Left lung (tissue), 10 donors: ENCODE results near the gene PSMD13. TPM values are rescaled to one million over a fixed set of nuclear protein-coding genes. Genes with fewer than 3 reads are reported as not detected.

Experiments used
- ATAC-seq: fragments of 200-7000 bp; cut with Tn5 transposase; one replicate; pipeline ENCODE4 v1.9.1; 2020; ENCODE audit warnings: moderate library complexity
- DNase-seq, 4 donors: peaks; one replicate each; pipeline ENCODE4 v3.0.0-alpha.2; 2013 to 2020
- H3K27ac ChIP-seq, 2 donors: fragments of 200-600 bp; sonication (generic) in 1 of 2; one replicate each; pipeline versions ENCODE4 v1.5.0 to v1.8.0; 2020 to 2021
- H3K27me3 ChIP-seq, 2 donors: fragments of 200-600 bp; sonication (generic) in 1 of 2; one replicate each; pipeline versions ENCODE4 v1.5.0 to v1.8.0; 2020 to 2021
- H3K36me3 ChIP-seq, 2 donors: fragments of 200-600 bp; sonication (generic) in 1 of 2; one replicate each; pipeline versions ENCODE4 v1.5.0 to v1.8.0; 2020 to 2021
- H3K4me1 ChIP-seq, 2 donors: fragments of 200-600 bp; one replicate each; pipeline ENCODE4 v1.8.0; 2021
- H3K4me3 ChIP-seq, 2 donors: fragments of 200-600 bp; sonication (generic) in 1 of 2; one replicate each; pipeline versions ENCODE4 v1.5.0 to v1.8.0; 2020 to 2021; ENCODE audit warnings: mild to moderate bottlenecking in 1 of 2
- H3K9me3 ChIP-seq, 2 donors: fragments of 200-600 bp; sonication (generic) in 1 of 2; one replicate each; pipeline versions ENCODE4 v1.5.0 to v1.8.0; 2020 to 2021
- CTCF ChIP-seq, 2 donors: fragments of 200-600 bp; sonication (generic) in 1 of 2; IDR thresholded peaks; one replicate each; pipeline versions ENCODE4 v1.5.0 to v1.8.0; 2021; ENCODE audit warnings: antibody characterized with exemption in 2 of 2
- intact Hi-C, 2 donors: fragments of 100-400 bp; cut with DNase I; formaldehyde crosslinking; loops; one replicate each; pipeline versions ENCODE4 v1.11.2 to v1.14.2; 2022
- polyA plus RNA-seq, 6 donors: library from polyadenylated mRNA; unstranded; fragments of 120-200 nt; gene quantifications; one replicate each; pipeline ENCODE4 v1.2.1, GENCODE V29; 2013; ENCODE audit not compliant: insufficient read length in 6 of 6
- total RNA-seq, 2 donors: library from RNA; stranded (reverse); fragmentation: NEBNext Ultra II Directional; extraction: Animal tissue kit (Norgen Biotek cat#: 25700); gene quantifications; one replicate each; pipeline ENCODE4 v1.2.1, GENCODE V29; 2021
- donor health status: DM: no; HTN: yes; CAD: no.
- donor health status: DM: no; HTN: no; CAD: no.

PSMD13 gene
- total and polyA plus RNA-seq, 8 donors: 78.0 to 157 (median 147) TPM

GRCh38 chr11:198236-198806 lies 38.5 kb upstream of the PSMD13 start:
- no peaks in the 10 kb centered on the region for H3K9me3 ChIP-seq
- DNase-seq (peak in 2 of 4 donors; percentile 16 to 66), ATAC-seq (no peak)
- H3K27me3 ChIP-seq: no peaks in the 10 kb centered on the region
- intact Hi-C loops: no loop called here
- H3K4me1 ChIP-seq: peaks cover 0 to 22% of the 10 kb centered on the region in 2 donors
- no peak for TF ChIP-seq CTCF (IDR thresholded peaks at IDR 0.05)
- H3K36me3 ChIP-seq: peaks cover 0 to 19% of the 10 kb centered on the region in 2 donors
- H3K4me3 ChIP-seq: no peak overlapping the region
- no peak overlapping the region for H3K27ac ChIP-seq

- no peak for TF ChIP-seq CTCF (IDR thresholded peaks at IDR 0.05)
- H3K4me1 ChIP-seq: peaks cover 0 to 29% of the 10 kb centered on the region in 2 donors
- ATAC-seq (no peak), DNase-seq (peak in 2 of 4 donors; percentile 19 to 71)
- peaks cover 0 to 27% of the 10 kb centered on the region in 2 donors for H3K36me3 ChIP-seq
- no peak overlapping the region for H3K27ac ChIP-seq
- intact Hi-C loops: no loop called here
- no peaks in the 10 kb centered on the region for H3K27me3 ChIP-seq
- H3K4me3 ChIP-seq: no peak overlapping the region
- no peaks in the 10 kb centered on the region for H3K9me3 ChIP-seq
These were observed 37.7 kb upstream of the PSMD13 start for GRCh38 chr11:199004-199581.

GRCh38 chr11:199782-200181 lies 37.0 kb upstream of the PSMD13 start:
- Histone ChIP-seq H3K27me3 (no peaks in the 10 kb centered on the region), H3K4me1 (peaks cover 0 to 36% of the 10 kb centered on the region in 2 donors), H3K4me3 (no peak overlapping the region), H3K9me3 (no peaks in the 10 kb centered on the region), H3K27ac (no peak overlapping the region), H3K36me3 (peaks cover 0 to 34% of the 10 kb centered on the region in 2 donors)
- DNase-seq (peak in 1 of 4 donors; percentile 51), ATAC-seq (no peak)
- no peak for TF ChIP-seq CTCF (IDR thresholded peaks at IDR 0.05)
- intact Hi-C loops: no loop called here

GRCh38 chr11:200224-201003 lies 36.4 kb upstream of the PSMD13 start:
- DNase-seq (peak in 1 of 4 donors; percentile 70), ATAC-seq (no peak)
- H3K27ac ChIP-seq: no peak overlapping the region
- intact Hi-C loops: no loop called here
- TF ChIP-seq CTCF (IDR thresholded peaks at IDR 0.05): no peak
- H3K4me1 ChIP-seq: peaks cover 0 to 43% of the 10 kb centered on the region in 2 donors
- H3K4me3 ChIP-seq: no peak overlapping the region
- peaks cover 0 to 40% of the 10 kb centered on the region in 2 donors for H3K36me3 ChIP-seq
- no peaks in the 10 kb centered on the region for H3K27me3 ChIP-seq
- no peaks in the 10 kb centered on the region for H3K9me3 ChIP-seq

- Histone ChIP-seq H3K27ac (peak overlapping the region in 1 of 2 donors; percentile 58), H3K9me3 (no peaks in the 10 kb centered on the region), H3K4me1 (peaks cover 9 to 56% of the 10 kb centered on the region in 2 donors), H3K27me3 (no peaks in the 10 kb centered on the region), H3K4me3 (no peak overlapping the region), H3K36me3 (peaks cover 0 to 43% of the 10 kb centered on the region in 2 donors)
- no peak for ATAC-seq
- no peak for TF ChIP-seq CTCF (IDR thresholded peaks at IDR 0.05)
- DNase-seq: peak in 1 of 4 donors; percentile 14
- intact Hi-C loops: no loop called here
These were observed 34.8 kb upstream of the PSMD13 start for GRCh38 chr11:201966-202365.
